WI38 (cell line): ENCODE results near the gene ACSM6.

Source experiments
- H3K4me3 ChIP-seq: 2 replicates; pipeline ENCODE4 v1.5.1; 2011; ENCODE audit warnings: low read depth, mild to moderate bottlenecking, control low read depth, low read length
- CTCF ChIP-seq: IDR thresholded peaks from 2 replicates; pipeline ENCODE4 v1.5.1; 2012; ENCODE audit warnings: low read depth, mild to moderate bottlenecking, control low read depth, low read length

Gene ACSM6

GRCh38 chr10:95247881-95248583 is 54.0 kb downstream of the ACSM6 start:
- H3K4me3 ChIP-seq: no peak overlapping the region
- TF ChIP-seq CTCF: no peak

DNA sequence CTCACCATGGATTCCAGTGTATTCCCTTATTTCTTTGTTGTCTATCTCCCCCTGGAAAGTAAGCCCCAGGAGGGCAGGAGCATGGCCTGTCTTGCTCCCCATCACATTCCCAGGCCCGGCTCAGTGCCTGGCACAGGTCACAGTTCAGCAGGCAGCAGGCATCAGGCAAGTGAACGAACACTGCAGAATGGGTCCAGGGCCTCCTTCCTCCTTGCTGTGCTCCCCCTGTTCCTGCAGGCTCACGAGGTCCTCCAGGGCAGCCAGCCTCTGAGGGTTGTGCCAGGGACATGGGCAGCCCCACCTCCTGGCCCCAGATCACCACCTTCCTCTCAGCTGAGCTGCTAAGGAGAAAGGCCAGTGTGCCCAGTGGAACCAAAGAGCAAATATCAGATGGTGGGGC is 55.0 kb downstream of the ACSM6 start:
- no peak for TF ChIP-seq CTCF
- H3K4me3 ChIP-seq: no peak overlapping the region

DNA sequence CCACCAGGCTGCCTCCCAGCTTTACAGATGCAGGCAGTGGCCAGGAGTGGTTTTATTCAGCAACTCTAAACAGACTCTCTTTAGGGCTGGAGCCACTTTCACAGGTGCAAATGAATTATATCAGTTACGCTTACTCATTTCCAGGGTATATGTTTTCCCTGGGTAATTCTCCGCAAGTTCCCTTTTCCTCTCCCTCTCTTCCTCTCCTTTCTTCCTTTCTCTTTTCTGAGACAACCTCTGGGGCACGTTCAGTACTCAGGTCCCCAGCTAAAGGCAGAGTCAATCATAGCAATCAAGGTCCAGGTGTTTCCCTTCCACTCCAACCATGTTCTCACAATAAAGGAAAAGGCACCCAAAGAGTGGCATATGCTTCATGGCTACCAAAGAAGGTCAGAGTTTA is 55.4 kb downstream of the ACSM6 start:
- no peak overlapping the region for H3K4me3 ChIP-seq
- TF ChIP-seq CTCF: no peak

DNA sequence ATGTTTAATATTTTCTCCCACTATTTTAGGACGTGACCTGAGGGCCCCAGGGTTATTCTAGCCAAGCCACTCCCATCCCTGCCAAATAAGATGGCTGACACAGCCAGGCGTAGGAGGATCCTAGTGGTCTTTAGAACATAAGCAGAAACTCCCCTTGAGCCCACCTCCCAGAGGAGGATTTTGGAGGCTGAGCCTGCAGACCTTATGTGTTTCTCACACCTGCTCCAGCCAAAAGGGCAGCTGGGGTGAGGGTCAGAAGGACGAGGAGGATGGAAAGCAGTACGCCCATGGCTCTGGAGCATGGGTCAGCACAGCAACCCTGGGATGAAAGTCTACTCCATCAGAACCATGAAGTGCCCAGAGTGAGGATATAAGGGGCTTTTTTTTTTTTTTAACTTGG is 56.8 kb downstream of the ACSM6 start:
- TF ChIP-seq CTCF: no peak
- no peak overlapping the region for H3K4me3 ChIP-seq

- no peak for TF ChIP-seq CTCF
- H3K4me3 ChIP-seq: no peak overlapping the region
Observed at GRCh38 chr10:95253007-95253406, 59.0 kb downstream of the ACSM6 start.

GRCh38 chr10:95253686-95254085 is 59.6 kb downstream of the ACSM6 start:
- no peak for TF ChIP-seq CTCF
- no peak overlapping the region for H3K4me3 ChIP-seq

GRCh38 chr10:95254629-95255028 is 60.6 kb downstream of the ACSM6 start:
- no peak for TF ChIP-seq CTCF
- H3K4me3 ChIP-seq: no peak overlapping the region
